HepG2 (cell line): ENCODE data around the gene BAMBI. TPM values are rescaled to one million over a fixed set of nuclear protein-coding genes. Genes with fewer than 3 reads are reported as not detected.

Experiments
- ARNT ChIP-seq: fragments of 450-650 bp; IDR thresholded peaks from 2 replicates; pipeline ENCODE4 v1.6.1; 2017
- GTF2F1 ChIP-seq: fragments of 150-350 bp; IDR thresholded peaks from 2 replicates; pipeline ENCODE4 v1.6.1; 2014; ENCODE audit warnings: low read length
- KDM6A ChIP-seq: IDR thresholded peaks from 2 replicates; pipeline ENCODE4 v1.6.1; 2016; ENCODE audit warnings: low read depth
- KIAA2018 ChIP-seq: sonication (generic); formaldehyde crosslinking; IDR thresholded peaks from 2 replicates; pipeline ENCODE4 v1.5.0; 2020; ENCODE audit warnings: mild to moderate bottlenecking, missing genetic modification reagents, borderline replicate concordance
- MATR3 ChIP-seq: sonication (generic); formaldehyde crosslinking; IDR thresholded peaks from 2 replicates; pipeline ENCODE4 v1.4.0; 2020; ENCODE audit warnings: missing genetic modification reagents
- NFE2 ChIP-seq: sonication (generic); formaldehyde crosslinking; IDR thresholded peaks from 2 replicates; pipeline ENCODE4 v1.4.0; 2020; ENCODE audit warnings: missing genetic modification reagents
- NR1H2 ChIP-seq: sonication (generic); formaldehyde crosslinking; IDR thresholded peaks from 2 replicates; pipeline ENCODE4 v1.8.1; 2022; ENCODE audit warnings: low read depth, missing genetic modification reagents, borderline replicate concordance
- SALL1 ChIP-seq: sonication (generic); formaldehyde crosslinking; IDR thresholded peaks from 2 replicates; pipeline ENCODE4 v1.8.0; 2022; ENCODE audit warnings: mild to moderate bottlenecking, missing genetic modification reagents
- TEAD2 ChIP-seq: sonication (generic); formaldehyde crosslinking; IDR thresholded peaks from 2 replicates; pipeline ENCODE4 v1.9.0; 2021; ENCODE audit warnings: missing genetic modification reagents
- ZFX ChIP-seq: sonication (generic); formaldehyde crosslinking; IDR thresholded peaks from 2 replicates; pipeline ENCODE4 v1.4.0; 2020; ENCODE audit warnings: mild to moderate bottlenecking, low read depth, missing genetic modification reagents, moderate library complexity
- ZNF138 ChIP-seq: sonication (generic); formaldehyde crosslinking; IDR thresholded peaks from 2 replicates; pipeline ENCODE4 v1.5.0; 2020; ENCODE audit warnings: mild to moderate bottlenecking, low read depth, missing genetic modification reagents
- ZNF142 ChIP-seq: sonication (generic); formaldehyde crosslinking; IDR thresholded peaks from 2 replicates; pipeline ENCODE4 v1.4.0; 2020; ENCODE audit warnings: missing genetic modification reagents
- ZNF333 ChIP-seq: sonication (generic); formaldehyde crosslinking; IDR thresholded peaks from 2 replicates; pipeline ENCODE4 v1.4.0; 2020; ENCODE audit warnings: mild to moderate bottlenecking, missing genetic modification reagents, borderline replicate concordance
- ZNF580 ChIP-seq: IDR thresholded peaks from 2 replicates; pipeline ENCODE4 v1.6.1; 2016; ENCODE audit warnings: low read depth, borderline replicate concordance
- ZNF644 ChIP-seq: IDR thresholded peaks from 2 replicates; pipeline ENCODE4 v1.6.1; 2016; ENCODE audit warnings: low read depth
- ZNF724P ChIP-seq: sonication (generic); formaldehyde crosslinking; IDR thresholded peaks from 2 replicates; pipeline ENCODE4 v1.8.0; 2022; ENCODE audit warnings: missing genetic modification reagents, borderline replicate concordance
- polyA plus RNA-seq, 8 experiments: library from polyadenylated mRNA; depleted of rRNA in 3 of 8; stranded (reverse) in 7 of 8; unstranded in 1 of 8; fragments of >200 nt; fragmentation: Illumina TruSeq in 4 of 8; extraction: Trizol in 4 of 8; gene quantifications; 2 replicates each; pipeline versions ENCODE4 v1.2.1 to v1.2.3, GENCODE V29; 2011 to 2016; ENCODE audit warnings: low read depth in 4 of 8, missing spikeins in 1 of 8, mixed read lengths in 1 of 8; ENCODE audit not compliant: insufficient read depth in 1 of 8
- total RNA-seq, 5 experiments: library from RNA; depleted of rRNA; stranded (reverse); fragments of >200 nt; fragmentation: Illumina TruSeq; extraction: Trizol; gene quantifications; 2 replicates each; pipeline ENCODE4 v1.2.3, GENCODE V29; 2016; ENCODE audit warnings: low read depth in 1 of 5

Gene BAMBI
- total and polyA plus RNA-seq, 2 of the 13 experiments (the other 11 are each of a cell fraction or from before 2014, with no cell fraction given): 12.0 to 23.6 TPM

DNA sequence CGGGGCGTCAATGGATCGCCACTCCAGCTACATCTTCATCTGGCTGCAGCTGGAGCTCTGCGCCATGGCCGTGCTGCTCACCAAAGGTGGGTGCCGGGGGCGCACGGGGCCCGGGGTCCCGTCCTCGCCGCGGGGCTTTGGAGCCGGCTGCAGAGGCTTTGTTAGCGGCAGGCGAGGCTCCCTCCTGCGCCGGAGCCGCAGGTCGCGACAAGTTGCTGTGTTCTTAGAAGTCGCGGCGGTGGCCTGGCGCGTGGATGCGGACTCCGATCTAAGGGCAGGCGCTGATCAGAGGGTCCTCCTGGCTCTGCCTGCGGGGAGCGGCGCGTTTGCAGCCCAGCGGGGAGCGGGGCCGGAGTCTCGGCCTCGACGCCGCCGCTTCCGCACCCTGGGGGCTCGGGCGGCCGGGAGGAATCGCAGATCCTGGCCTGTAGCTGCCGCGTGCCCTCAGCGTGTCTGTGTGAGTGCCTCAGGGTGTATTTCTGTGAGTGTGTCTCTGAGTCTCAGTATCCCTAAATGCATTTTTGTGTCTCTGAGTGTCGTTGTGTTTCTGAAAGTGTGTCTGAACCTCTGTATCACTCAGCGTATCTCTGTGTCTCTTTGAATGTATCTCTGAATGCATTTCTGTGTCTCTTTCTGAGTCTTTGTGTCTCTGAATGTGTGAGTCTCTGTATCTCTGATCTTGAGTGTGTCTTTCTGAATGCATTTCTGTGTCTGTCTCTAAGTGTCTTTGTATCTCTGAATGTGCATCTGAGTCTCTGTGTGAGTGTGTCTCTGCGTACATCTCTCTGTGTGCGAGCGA lies 766 bp downstream of the BAMBI start (continued):
- TF ChIP-seq ZNF142 (CRISPR knock-in tag) (peak; percentile 25; the same call in 1 of the 2 replicates), TEAD2 (no peak), KDM6A (CRISPR knock-in tag) (no peak), ZNF644 (CRISPR knock-in tag) (no peak), MATR3 (CRISPR knock-in tag) (no peak), GTF2F1 (no peak), KIAA2018 (CRISPR knock-in tag) (no peak), SALL1 (CRISPR knock-in tag) (0 out of 2 replicates have a peak, but pooled peaks have one; percentile 11), ZNF724P (CRISPR knock-in tag) (peak; percentile 67; the same call in 1 of the 2 replicates), ARNT (no peak), NR1H2 (CRISPR knock-in tag) (no peak), ZNF138 (CRISPR knock-in tag) (no peak), ZNF580 (no peak), NFE2 (no peak), ZFX (peak; percentile 44), ZNF333 (CRISPR knock-in tag) (no peak; the same call in 1 of the 2 replicates)
